Measurements from ENCODE around the gene LY6G6C.
A peak's percentile ranks its signal among the peaks of the same experiment; 100 is the strongest.

Gene LY6G6C

GRCh38 chr6:31702819-31703716, 18.5 kb downstream of the LY6G6C start, which contains the start of gene ABHD16A:
ABHD16A (minus strand) TSS chr6:31703324; CDS start chr6:31703281, 43 bp downstream.
- TF ChIP-seq, protein P1, sequence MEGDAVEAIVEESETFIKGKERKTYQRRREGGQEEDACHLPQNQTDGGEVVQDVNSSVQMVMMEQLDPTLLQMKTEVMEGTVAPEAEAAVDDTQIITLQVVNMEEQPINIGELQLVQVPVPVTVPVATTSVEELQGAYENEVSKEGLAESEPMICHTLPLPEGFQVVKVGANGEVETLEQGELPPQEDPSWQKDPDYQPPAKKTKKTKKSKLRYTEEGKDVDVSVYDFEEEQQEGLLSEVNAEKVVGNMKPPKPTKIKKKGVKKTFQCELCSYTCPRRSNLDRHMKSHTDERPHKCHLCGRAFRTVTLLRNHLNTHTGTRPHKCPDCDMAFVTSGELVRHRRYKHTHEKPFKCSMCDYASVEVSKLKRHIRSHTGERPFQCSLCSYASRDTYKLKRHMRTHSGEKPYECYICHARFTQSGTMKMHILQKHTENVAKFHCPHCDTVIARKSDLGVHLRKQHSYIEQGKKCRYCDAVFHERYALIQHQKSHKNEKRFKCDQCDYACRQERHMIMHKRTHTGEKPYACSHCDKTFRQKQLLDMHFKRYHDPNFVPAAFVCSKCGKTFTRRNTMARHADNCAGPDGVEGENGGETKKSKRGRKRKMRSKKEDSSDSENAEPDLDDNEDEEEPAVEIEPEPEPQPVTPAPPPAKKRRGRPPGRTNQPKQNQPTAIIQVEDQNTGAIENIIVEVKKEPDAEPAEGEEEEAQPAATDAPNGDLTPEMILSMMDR (conservative IDR thresholded peaks at IDR 0.05; ENCODE audit: low read length): no peak
- peak within 1 kb of the TSS; percentile 93 for H3K4me3 ChIP-seq (ENCODE audit: low read length)
- peak; percentile 97 for DNase-seq (ENCODE audit: low read depth)

- peak overlapping the region; percentile 93 for H3K4me3 ChIP-seq (ENCODE audit: low read length)
- TF ChIP-seq, protein P1 (conservative IDR thresholded peaks at IDR 0.05; ENCODE audit: low read length): no peak
- DNase-seq (ENCODE audit: low read depth): peak; percentile 19
These were observed 19.1 kb downstream of the LY6G6C start for GRCh38 chr6:31702405-31702818.

- H3K4me3 ChIP-seq (ENCODE audit: low read length): peak overlapping the region; percentile 93
- TF ChIP-seq, protein P1 (conservative IDR thresholded peaks at IDR 0.05; ENCODE audit: low read length): no peak
- DNase-seq (ENCODE audit: low read depth): no peak
These were observed 19.7 kb downstream of the LY6G6C start for GRCh38 chr6:31701666-31702404.

DNA sequence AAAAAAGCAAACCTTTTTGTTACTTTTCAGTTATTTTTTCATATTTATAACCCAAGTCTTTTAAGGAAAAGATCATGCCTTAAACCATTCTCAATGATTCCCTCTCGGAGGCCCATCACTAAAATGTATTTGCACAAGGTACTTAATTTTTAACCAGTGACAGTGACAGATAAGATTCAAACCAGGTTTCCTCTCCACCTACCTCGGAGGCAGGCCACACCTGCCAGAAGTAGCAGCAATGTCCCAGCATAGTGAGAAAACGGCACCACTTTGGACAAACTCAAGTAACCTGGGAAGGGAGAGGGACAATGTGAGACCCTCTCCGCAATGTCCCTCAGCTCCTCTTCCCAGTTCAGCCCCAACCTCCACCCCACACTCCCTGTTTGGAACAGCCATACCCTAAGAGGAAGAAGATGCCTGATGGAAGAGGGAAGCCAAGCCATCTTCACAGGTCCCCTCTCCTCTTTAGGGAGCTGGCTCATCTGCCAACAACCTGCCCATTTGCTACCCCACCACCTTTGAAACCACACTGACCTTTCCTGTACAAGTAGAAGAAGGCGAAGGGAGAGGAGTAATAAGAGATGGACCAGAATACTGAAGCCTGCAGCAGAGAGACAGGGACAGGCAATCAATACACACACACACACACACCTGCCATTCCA, 20.7 kb downstream of the LY6G6C start:
- TF ChIP-seq, protein P1 (conservative IDR thresholded peaks at IDR 0.05; ENCODE audit: low read length): no peak
- peak overlapping the region; percentile 15; the same call in 1 of the 2 replicates for H3K4me3 ChIP-seq (ENCODE audit: low read length)
- no peak for DNase-seq (ENCODE audit: low read depth)

- DNase-seq (ENCODE audit: low read depth): no peak
- no peak overlapping the region for H3K4me3 ChIP-seq (ENCODE audit: low read length)
- TF ChIP-seq, protein P1 (conservative IDR thresholded peaks at IDR 0.05; ENCODE audit: low read length): no peak
These were observed 24.0 kb downstream of the LY6G6C start for GRCh38 chr6:31697555-31697954.

- no peak overlapping the region for H3K4me3 ChIP-seq (ENCODE audit: low read length)
- TF ChIP-seq, protein P1 (conservative IDR thresholded peaks at IDR 0.05; ENCODE audit: low read length): no peak
- no peak for DNase-seq (ENCODE audit: low read depth)
These were observed 28.0 kb downstream of the LY6G6C start for GRCh38 chr6:31693535-31693934.

Measured in AG10803 (cell line).